Measurements from ENCODE around the gene ATP11A. TPM values are rescaled to one million over a fixed set of nuclear protein-coding genes. Genes with fewer than 3 reads are reported as not detected.
A peak's percentile ranks its signal among the peaks of the same experiment; 100 is the strongest.

Gene ATP11A
- total RNA-seq, 1 donor from 2014 or later = 211 TPM

GRCh38 chr13:112737294-112737693 is 47.5 kb downstream of the ATP11A start:
- peaks cover 8% of the 10 kb centered on the region for H3K27me3 Mint-ChIP-seq (ENCODE audit: unreplicated experiment)
- TF ChIP-seq CTCF (IDR thresholded peaks at IDR 0.05; ENCODE audit: unreplicated experiment) = no peak
- H3K27ac Mint-ChIP-seq (ENCODE audit: unreplicated experiment) = peak overlapping the region; percentile 1
- H3K36me3 Mint-ChIP-seq (ENCODE audit: low read depth, unreplicated experiment) = peaks cover 14% of the 10 kb centered on the region
- peaks cover 65% of the 10 kb centered on the region for H3K4me1 Mint-ChIP-seq (ENCODE audit: unreplicated experiment)
- H3K9me3 Mint-ChIP-seq (ENCODE audit: unreplicated experiment) = no peaks in the 10 kb centered on the region
- H3K4me3 Mint-ChIP-seq (ENCODE audit: unreplicated experiment) = no peak overlapping the region
- DNase-seq (ENCODE audit: low spot score) = no peak

- no peak for TF ChIP-seq CTCF (IDR thresholded peaks at IDR 0.05; ENCODE audit: unreplicated experiment)
- Mint-ChIP-seq H3K36me3 (ENCODE audit: low read depth, unreplicated experiment) (peaks cover 13% of the 10 kb centered on the region), H3K9me3 (ENCODE audit: unreplicated experiment) (no peaks in the 10 kb centered on the region), H3K4me1 (ENCODE audit: unreplicated experiment) (peaks cover 72% of the 10 kb centered on the region), H3K27me3 (ENCODE audit: unreplicated experiment) (peaks cover 16% of the 10 kb centered on the region), H3K27ac (ENCODE audit: unreplicated experiment) (no peak overlapping the region), H3K4me3 (ENCODE audit: unreplicated experiment) (no peak overlapping the region)
- DNase-seq (ENCODE audit: low spot score) = no peak
Observed at GRCh38 chr13:112738606-112739005, 48.8 kb downstream of the ATP11A start.

GRCh38 chr13:112740502-112741131 is 50.8 kb downstream of the ATP11A start:
- TF ChIP-seq CTCF (IDR thresholded peaks at IDR 0.05; ENCODE audit: unreplicated experiment) = no peak
- H3K4me1 Mint-ChIP-seq (ENCODE audit: unreplicated experiment) = peaks cover 66% of the 10 kb centered on the region
- no peak overlapping the region for H3K4me3 Mint-ChIP-seq (ENCODE audit: unreplicated experiment)
- peaks cover 17% of the 10 kb centered on the region for H3K27me3 Mint-ChIP-seq (ENCODE audit: unreplicated experiment)
- H3K9me3 Mint-ChIP-seq (ENCODE audit: unreplicated experiment) = no peaks in the 10 kb centered on the region
- peaks cover 13% of the 10 kb centered on the region for H3K36me3 Mint-ChIP-seq (ENCODE audit: low read depth, unreplicated experiment)
- no peak for DNase-seq (ENCODE audit: low spot score)
- peak overlapping the region; percentile 82 for H3K27ac Mint-ChIP-seq (ENCODE audit: unreplicated experiment)

GRCh38 chr13:112741185-112741755 is 51.4 kb downstream of the ATP11A start:
- no peak for DNase-seq (ENCODE audit: low spot score)
- Mint-ChIP-seq H3K27ac (ENCODE audit: unreplicated experiment) (no peak overlapping the region), H3K4me3 (ENCODE audit: unreplicated experiment) (no peak overlapping the region), H3K27me3 (ENCODE audit: unreplicated experiment) (peaks cover 15% of the 10 kb centered on the region), H3K4me1 (ENCODE audit: unreplicated experiment) (peaks cover 60% of the 10 kb centered on the region), H3K36me3 (ENCODE audit: low read depth, unreplicated experiment) (peaks cover 13% of the 10 kb centered on the region), H3K9me3 (ENCODE audit: unreplicated experiment) (no peaks in the 10 kb centered on the region)
- TF ChIP-seq CTCF (IDR thresholded peaks at IDR 0.05; ENCODE audit: unreplicated experiment) = no peak

GRCh38 chr13:112741835-112742570 is 52.2 kb downstream of the ATP11A start:
- Mint-ChIP-seq H3K4me1 (ENCODE audit: unreplicated experiment) (peaks cover 56% of the 10 kb centered on the region), H3K27ac (ENCODE audit: unreplicated experiment) (no peak overlapping the region)

More at GRCh38 chr13:112741835-112742570, 52.2 kb downstream of the ATP11A start:
- no peak overlapping the region for H3K4me3 Mint-ChIP-seq (ENCODE audit: unreplicated experiment)
- DNase-seq (ENCODE audit: low spot score) = no peak
- H3K9me3 Mint-ChIP-seq (ENCODE audit: unreplicated experiment) = no peaks in the 10 kb centered on the region
- no peak for TF ChIP-seq CTCF (IDR thresholded peaks at IDR 0.05; ENCODE audit: unreplicated experiment)
- peaks cover 18% of the 10 kb centered on the region for H3K27me3 Mint-ChIP-seq (ENCODE audit: unreplicated experiment)
- H3K36me3 Mint-ChIP-seq (ENCODE audit: low read depth, unreplicated experiment) = peaks cover 10% of the 10 kb centered on the region

All from endothelial cell (in vitro differentiated cells).